HCT116 (cell line): ENCODE results near the gene SLC13A4. TPM values are rescaled to one million over a fixed set of nuclear protein-coding genes. Genes with fewer than 3 reads are reported as not detected.

ENCODE experiments used
- ATAC-seq: fragments of 200-7000 bp; cut with Tn5 transposase; 2 replicates; pipeline ENCODE4 v1.9.1; 2020; ENCODE audit warnings: mild to moderate bottlenecking, moderate library complexity
- BruUV-seq: library from RNA; stranded (reverse); fragments of 400-500 nt; replicated peaks from 2 replicates; lab custom pipeline; 2021; lab: Mats Ljungman, UMichigan
- CTCF ChIA-PET: fragments of 300-600 bp; sonication (Branson Sonifier 250); formaldehyde crosslinking; loops from one replicate; lab custom pipeline; 2021; ENCODE audit warnings: antibody characterized with exemption; lab: Charles Lee
- POLR2A ChIA-PET: fragments of 300-600, 350-600 bp; sonication (Branson Sonifier 250); formaldehyde crosslinking; loops from one replicate; lab custom pipeline; 2021; ENCODE audit warnings: antibody characterized with exemption; lab: Charles Lee
- RAD21 ChIA-PET, 2 experiments: fragments of 300-600 bp; sonication (Branson Sonifier 250); formaldehyde crosslinking; loops; one replicate each; lab custom pipeline; 2023; ENCODE audit warnings: low total read pairs in 2 of 2; ENCODE audit not compliant: uncharacterized antibody in 2 of 2, unreplicated experiment in 2 of 2, low non-redundant PET in 1 of 2; lab: Charles Lee
- DNase-seq: peaks from one replicate; pipeline ENCODE4 v3.0.0-alpha.2; 2010; ENCODE audit warnings: low read depth, low spot score
- H2AFZ ChIP-seq: fragments of 200-600 bp; shearing (Covaris generic), sonication (generic); 2 replicates; pipeline ENCODE4 v1.6.1; 2017; ENCODE audit warnings: low read depth, mixed run types, mixed read lengths, antibody characterized with exemption, low read length; ENCODE audit not compliant: poor library complexity, severe bottlenecking
- H3K27ac ChIP-seq: 2 replicates; pipeline ENCODE4 v1.5.1; 2012; ENCODE audit warnings: low read depth, low read length
- H3K27me3 ChIP-seq: fragments of 200-600 bp; sonication (generic); 2 replicates; pipeline ENCODE4 v1.6.1; 2016; ENCODE audit warnings: mixed run types, low read length, mixed read lengths; ENCODE audit not compliant: insufficient read depth
- H3K36me3 ChIP-seq, 2 experiments: fragments of 200-500 bp in 1 of 2; fragments of 200-600 bp in 1 of 2; sonication (Bioruptor generic) in 1 of 2; sonication (generic) in 1 of 2; 2 replicates each; pipeline versions ENCODE4 v1.5.1 to v1.6.1; 2014 to 2016; ENCODE audit warnings: low read length in 2 of 2, inconsistent platforms in 1 of 2, mixed read lengths in 1 of 2, mixed run types in 1 of 2; ENCODE audit not compliant: insufficient read depth in 2 of 2, control insufficient read depth in 1 of 2
- H3K4me1 ChIP-seq, 2 experiments: fragments of 200-600 bp in 1 of 2; sonication (generic) in 1 of 2; 2 replicates each; pipeline versions ENCODE4 v1.5.1 to v1.6.1; 2012 to 2017; ENCODE audit warnings: low read length in 2 of 2, inconsistent platforms in 1 of 2, mild to moderate bottlenecking in 1 of 2, mixed read lengths in 1 of 2, mixed run types in 1 of 2, moderate library complexity in 1 of 2; ENCODE audit not compliant: insufficient read depth in 2 of 2, control insufficient read depth in 1 of 2
- H3K4me2 ChIP-seq: fragments of 200-600 bp; sonication (generic); 2 replicates; pipeline ENCODE4 v1.6.1; 2017; ENCODE audit warnings: mixed run types, low read length, mixed read lengths
- H3K4me3 ChIP-seq, 2 experiments: fragments of 200-600 bp in 1 of 2; sonication (generic) in 1 of 2; replicated peaks in 1 of 2; 2 replicates each; pipeline ENCODE4 v1.5.1; 2011 to 2016; ENCODE audit warnings: low read length in 2 of 2, control low read depth in 1 of 2, low read depth in 1 of 2, mild to moderate bottlenecking in 1 of 2, mixed read lengths in 1 of 2, mixed run types in 1 of 2
- H3K79me2 ChIP-seq: fragments of 200-600 bp; sonication (generic); 2 replicates; pipeline ENCODE4 v1.6.1; 2017; ENCODE audit warnings: mild to moderate bottlenecking, mixed run types, low read length, moderate library complexity, mixed read lengths; ENCODE audit not compliant: insufficient read depth
- H3K9ac ChIP-seq: fragments of 200-600 bp; sonication (generic); 2 replicates; pipeline ENCODE4 v1.6.1; 2016; ENCODE audit warnings: low read length, mixed read lengths
- H3K9me2 ChIP-seq: fragments of 200-600 bp; sonication (generic), shearing (Covaris generic); 2 replicates; pipeline ENCODE4 v1.6.1; 2017; ENCODE audit warnings: mixed run types, mild to moderate bottlenecking, moderate library complexity; ENCODE audit not compliant: insufficient read depth
- H3K9me3 ChIP-seq, 2 experiments: fragments of 200-500 bp in 1 of 2; fragments of 200-600 bp in 1 of 2; sonication (Bioruptor generic) in 1 of 2; sonication (generic) in 1 of 2; 2 replicates each; pipeline ENCODE4 v1.6.1; 2014 to 2017; ENCODE audit warnings: low read length in 2 of 2, mixed read lengths in 2 of 2, inconsistent platforms in 1 of 2, low read depth in 1 of 2, mild to moderate bottlenecking in 1 of 2, mixed run types in 1 of 2, moderate library complexity in 1 of 2; ENCODE audit not compliant: control insufficient read depth in 1 of 2, insufficient read depth in 1 of 2
- H4K20me1 ChIP-seq: fragments of 200-600 bp; sonication (generic), shearing (Covaris generic); 2 replicates; pipeline ENCODE4 v1.6.1; 2017; ENCODE audit warnings: mixed run types, mild to moderate bottlenecking, moderate library complexity; ENCODE audit not compliant: insufficient read depth
- CEBPB ChIP-seq: IDR thresholded peaks from 2 replicates; pipeline ENCODE4 v1.6.1; 2012; ENCODE audit warnings: low read depth
- ELF1 ChIP-seq: IDR thresholded peaks from 2 replicates; pipeline ENCODE4 v1.6.1; 2012; ENCODE audit warnings: low read depth, borderline replicate concordance
- EZH2 ChIP-seq: fragments of 200-600 bp; sonication (generic); IDR thresholded peaks from 2 replicates; pipeline ENCODE4 v1.6.1; 2017; ENCODE audit warnings: antibody characterized with exemption, mixed run types
- EZH2phosphoT487 ChIP-seq: fragments of 200-600 bp; IDR thresholded peaks from 2 replicates; pipeline ENCODE4 v1.6.1; 2018; ENCODE audit warnings: antibody characterized with exemption, borderline replicate concordance
- FOSL1 ChIP-seq: IDR thresholded peaks from 2 replicates; pipeline ENCODE4 v1.6.1; 2012; ENCODE audit warnings: low read depth
- JUND ChIP-seq: IDR thresholded peaks from 2 replicates; pipeline ENCODE4 v1.6.1; 2012
- POLR2A ChIP-seq: IDR thresholded peaks from 2 replicates; pipeline ENCODE4 v1.7.0; 2011; ENCODE audit warnings: borderline replicate concordance; ENCODE audit not compliant: insufficient read depth, insufficient read length; ENCODE audit errors: extremely low read depth
- POLR2AphosphoS5 ChIP-seq: IDR thresholded peaks from 2 replicates; pipeline ENCODE4 v1.6.1; 2011; ENCODE audit warnings: mild to moderate bottlenecking, low read depth, low read length, moderate library complexity
- RAD21 ChIP-seq: IDR thresholded peaks from 2 replicates; pipeline ENCODE4 v1.6.1; 2012; ENCODE audit warnings: low read depth, mild to moderate bottlenecking
- REST ChIP-seq: IDR thresholded peaks from 2 replicates; pipeline ENCODE4 v1.6.1; 2012; ENCODE audit warnings: low read depth
- SIN3A ChIP-seq: IDR thresholded peaks from 2 replicates; pipeline ENCODE4 v1.6.1; 2012; ENCODE audit warnings: low read depth
- SP1 ChIP-seq: IDR thresholded peaks from 2 replicates; pipeline ENCODE4 v1.6.1; 2012; ENCODE audit warnings: low read depth
- SRF ChIP-seq: IDR thresholded peaks from 2 replicates; pipeline ENCODE4 v1.6.1; 2012; ENCODE audit warnings: low read depth
- YY1 ChIP-seq: IDR thresholded peaks from 2 replicates; pipeline ENCODE4 v1.6.1; 2011; ENCODE audit warnings: low read length, low read depth, moderate library complexity, mild to moderate bottlenecking; ENCODE audit not compliant: insufficient replicate concordance; ENCODE audit errors: extremely low read depth
- ZFX ChIP-seq: fragments of 450-650 bp; IDR thresholded peaks from 2 replicates; pipeline ENCODE4 v1.6.1; 2017
- ZNF274 ChIP-seq: fragments of 200-500 bp; sonication (Bioruptor generic); IDR thresholded peaks from 2 replicates; pipeline ENCODE4 v1.6.1; 2014; ENCODE audit warnings: mild to moderate bottlenecking, low read depth, low read length, inconsistent platforms
- intact Hi-C: fragments of 100-400 bp; cut with micrococcal nuclease; formaldehyde crosslinking; loops from 2 replicates; pipeline ENCODE4 v1.10.0; 2022
- total RNA-seq: library from RNA; stranded (reverse); gene quantifications from one replicate; pipeline ENCODE4 v1.2.1, GENCODE V29; 2021; ENCODE audit not compliant: unreplicated experiment
- TF ChIP-seq, protein P1 (sequence below): IDR thresholded peaks from 2 replicates; pipeline ENCODE4 v1.6.1; 2012
- TF ChIP-seq, protein P2 (sequence below): IDR thresholded peaks from 2 replicates; pipeline ENCODE4 v1.6.1; 2011; ENCODE audit warnings: mild to moderate bottlenecking, low read length, moderate library complexity; ENCODE audit not compliant: insufficient replicate concordance; ENCODE audit errors: extremely low read depth

The SLC13A4 gene
- total RNA-seq, 1 experiment from 2014 or later: 0.30 TPM

- Histone ChIP-seq H3K9ac (no peak overlapping the region), H2AFZ (no peak overlapping the region), H3K27me3 (no peaks in the 10 kb centered on the region), H3K36me3 (no peaks in the 10 kb centered on the region), H3K4me3 (no peak overlapping the region), H3K9me3 (peaks cover 0 to 4% of the 10 kb centered on the region in 2 experiments; a peak in 1 of 4 replicates), H3K27ac (no peak overlapping the region), H3K4me2 (no peak overlapping the region), H3K4me1 (peaks cover 0 to 10% of the 10 kb centered on the region in 2 experiments; a peak in 1 of 4 replicates)
- no TSS peak for BruUV-seq
- ATAC-seq: no peak
- TF ChIP-seq SIN3A: no peak
- no peak for TF ChIP-seq EZH2
- no peak for TF ChIP-seq ELF1
- no peak for TF ChIP-seq EZH2phosphoT487
- no peak for TF ChIP-seq ZNF274
- no peak for TF ChIP-seq YY1
- TF ChIP-seq RAD21: no peak
- TF ChIP-seq SRF: no peak
- no peak for TF ChIP-seq CEBPB
- TF ChIP-seq POLR2AphosphoS5: no peak
- TF ChIP-seq, protein P1, sequence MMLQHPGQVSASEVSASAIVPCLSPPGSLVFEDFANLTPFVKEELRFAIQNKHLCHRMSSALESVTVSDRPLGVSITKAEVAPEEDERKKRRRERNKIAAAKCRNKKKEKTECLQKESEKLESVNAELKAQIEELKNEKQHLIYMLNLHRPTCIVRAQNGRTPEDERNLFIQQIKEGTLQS: no peak
- TF ChIP-seq SP1: no peak
- TF ChIP-seq JUND: no peak
- TF ChIP-seq REST: no peak
- no peak for TF ChIP-seq FOSL1
- TF ChIP-seq, protein P2, sequence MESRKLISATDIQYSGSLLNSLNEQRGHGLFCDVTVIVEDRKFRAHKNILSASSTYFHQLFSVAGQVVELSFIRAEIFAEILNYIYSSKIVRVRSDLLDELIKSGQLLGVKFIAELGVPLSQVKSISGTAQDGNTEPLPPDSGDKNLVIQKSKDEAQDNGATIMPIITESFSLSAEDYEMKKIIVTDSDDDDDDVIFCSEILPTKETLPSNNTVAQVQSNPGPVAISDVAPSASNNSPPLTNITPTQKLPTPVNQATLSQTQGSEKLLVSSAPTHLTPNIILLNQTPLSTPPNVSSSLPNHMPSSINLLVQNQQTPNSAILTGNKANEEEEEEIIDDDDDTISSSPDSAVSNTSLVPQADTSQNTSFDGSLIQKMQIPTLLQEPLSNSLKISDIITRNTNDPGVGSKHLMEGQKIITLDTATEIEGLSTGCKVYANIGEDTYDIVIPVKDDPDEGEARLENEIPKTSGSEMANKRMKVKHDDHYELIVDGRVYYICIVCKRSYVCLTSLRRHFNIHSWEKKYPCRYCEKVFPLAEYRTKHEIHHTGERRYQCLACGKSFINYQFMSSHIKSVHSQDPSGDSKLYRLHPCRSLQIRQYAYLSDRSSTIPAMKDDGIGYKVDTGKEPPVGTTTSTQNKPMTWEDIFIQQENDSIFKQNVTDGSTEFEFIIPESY: no peak
- TF ChIP-seq POLR2A: no peak
- TF ChIP-seq ZFX: no peak
- TF ChIP-seq, all 23 proteins: peak for 0
- no peak for DNase-seq
- no peaks in the 10 kb centered on the region for H3K79me2 ChIP-seq
- RAD21 ChIA-PET: no interaction called here
- POLR2A ChIA-PET: no interaction called here
- H4K20me1 ChIP-seq: no peaks in the 10 kb centered on the region
- no peaks in the 10 kb centered on the region for H3K9me2 ChIP-seq
- CTCF ChIA-PET: no interaction called here
- intact Hi-C loops: no loop called here
Observed at GRCh38 chr7:135758531-135758932, 30.5 kb upstream of the SLC13A4 start.
